Vagina (tissue), 2 donors: ENCODE results near the gene RAB7B. TPM values are rescaled to one million over a fixed set of nuclear protein-coding genes. Genes with fewer than 3 reads are reported as not detected.

ENCODE experiments used
- DNase-seq, 2 donors: peaks; one replicate each; pipeline ENCODE4 v3.0.0-alpha.2; 2017; ENCODE audit errors: extremely low spot score in 2 of 2
- H3K27ac ChIP-seq: fragments of 200-600 bp; sonication (generic); one replicate; pipeline ENCODE4 v1.5.1; 2019
- H3K27me3 ChIP-seq: fragments of 200-600 bp; sonication (generic); one replicate; pipeline ENCODE4 v1.5.1; 2019
- H3K36me3 ChIP-seq, 2 donors: fragments of 200-600 bp; sonication (generic); one replicate each; pipeline ENCODE4 v1.5.1; 2017 to 2019
- H3K4me1 ChIP-seq: fragments of 200-600 bp; sonication (generic); one replicate; pipeline ENCODE4 v1.5.1; 2019
- H3K4me3 ChIP-seq, 2 donors: fragments of 200-600 bp; sonication (generic); 1 replicate in 1 of 2; 2 replicates in 1 of 2; pipeline ENCODE4 v1.5.1; 2016 to 2019
- H3K9me3 ChIP-seq: fragments of 200-600 bp; sonication (generic); one replicate; pipeline ENCODE4 v1.5.1; 2019
- POLR2A ChIP-seq, 2 donors: fragments of 450-650 bp; IDR thresholded peaks; one replicate each; pipeline ENCODE4 v1.6.1; 2017; ENCODE audit warnings: antibody characterized with exemption in 2 of 2, mild to moderate bottlenecking in 2 of 2, moderate library complexity in 2 of 2
- POLR2AphosphoS5 ChIP-seq, 2 donors: sonication (generic); formaldehyde crosslinking; IDR thresholded peaks; one replicate each; pipeline ENCODE4 v1.9.0; 2017; ENCODE audit warnings: antibody characterized with exemption in 2 of 2, mild to moderate bottlenecking in 2 of 2, low read depth in 1 of 2; ENCODE audit not compliant: insufficient read depth in 1 of 2
- intact Hi-C: fragments of 100-400 bp; cut with DNase I; formaldehyde crosslinking; loops from one replicate; pipeline ENCODE4 v1.15.1; 2023
- total RNA-seq: library from RNA; depleted of rRNA; stranded (reverse); fragments of >200 nt; gene quantifications from one replicate; pipeline ENCODE4 v1.2.3, GENCODE V29; 2016
- TF ChIP-seq, protein P1 (sequence below), 3 experiments: fragments of 450-650 bp in 2 of 3; fragments of 200-600 bp in 1 of 3; sonication (generic) in 1 of 3; IDR thresholded peaks; one replicate each; pipeline ENCODE4 v1.5.1; 2017 to 2019; ENCODE audit warnings: antibody characterized with exemption in 3 of 3, mild to moderate bottlenecking in 2 of 3, moderate library complexity in 2 of 3

RAB7B gene
- total RNA-seq, 1 donor from 2014 or later, result 6.1 TPM

DNA sequence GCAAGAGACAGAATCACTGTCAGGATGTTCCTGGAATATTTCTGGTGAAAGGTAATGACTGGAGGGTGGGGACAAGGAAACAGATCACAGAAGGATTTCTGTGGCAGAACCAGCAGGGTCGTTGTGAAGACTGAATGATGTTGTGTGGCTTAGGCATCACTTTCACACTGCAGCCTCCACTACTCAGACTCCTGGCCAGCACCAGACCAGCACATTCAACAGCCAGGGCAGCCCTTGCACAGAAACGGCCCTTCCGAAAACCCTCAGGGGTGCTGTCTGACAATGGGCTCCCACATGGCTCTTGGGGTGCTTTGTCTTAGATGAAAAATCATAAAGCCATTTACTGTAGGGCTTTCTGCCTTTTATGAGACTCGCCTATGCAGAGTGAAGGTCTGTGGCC lies 3.8 kb upstream of the RAB7B start:
- no peak for DNase-seq
- no peak overlapping the region for H3K4me3 ChIP-seq
- no peaks in the 10 kb centered on the region for H3K9me3 ChIP-seq
- intact Hi-C loops, result no loop called here
- peaks cover 27% of the 10 kb centered on the region for H3K4me1 ChIP-seq
- H3K27ac ChIP-seq, result no peak overlapping the region
- H3K27me3 ChIP-seq, result no peaks in the 10 kb centered on the region
- TF ChIP-seq POLR2A (IDR thresholded peaks at IDR 0.05), result no peak
- TF ChIP-seq, protein P1, sequence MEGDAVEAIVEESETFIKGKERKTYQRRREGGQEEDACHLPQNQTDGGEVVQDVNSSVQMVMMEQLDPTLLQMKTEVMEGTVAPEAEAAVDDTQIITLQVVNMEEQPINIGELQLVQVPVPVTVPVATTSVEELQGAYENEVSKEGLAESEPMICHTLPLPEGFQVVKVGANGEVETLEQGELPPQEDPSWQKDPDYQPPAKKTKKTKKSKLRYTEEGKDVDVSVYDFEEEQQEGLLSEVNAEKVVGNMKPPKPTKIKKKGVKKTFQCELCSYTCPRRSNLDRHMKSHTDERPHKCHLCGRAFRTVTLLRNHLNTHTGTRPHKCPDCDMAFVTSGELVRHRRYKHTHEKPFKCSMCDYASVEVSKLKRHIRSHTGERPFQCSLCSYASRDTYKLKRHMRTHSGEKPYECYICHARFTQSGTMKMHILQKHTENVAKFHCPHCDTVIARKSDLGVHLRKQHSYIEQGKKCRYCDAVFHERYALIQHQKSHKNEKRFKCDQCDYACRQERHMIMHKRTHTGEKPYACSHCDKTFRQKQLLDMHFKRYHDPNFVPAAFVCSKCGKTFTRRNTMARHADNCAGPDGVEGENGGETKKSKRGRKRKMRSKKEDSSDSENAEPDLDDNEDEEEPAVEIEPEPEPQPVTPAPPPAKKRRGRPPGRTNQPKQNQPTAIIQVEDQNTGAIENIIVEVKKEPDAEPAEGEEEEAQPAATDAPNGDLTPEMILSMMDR (IDR thresholded peaks at IDR 0.05), result no peak
- no peak for TF ChIP-seq POLR2AphosphoS5 (IDR thresholded peaks at IDR 0.05; ENCODE audit: insufficient read depth in 1 of 2, low read depth in 1 of 2)
- no peaks in the 10 kb centered on the region for H3K36me3 ChIP-seq

GRCh38 chr1:206005778-206006180 lies 2.6 kb upstream of the RAB7B start:
- TF ChIP-seq POLR2AphosphoS5 (IDR thresholded peaks at IDR 0.05; ENCODE audit: insufficient read depth in 1 of 2, low read depth in 1 of 2), result no peak
- TF ChIP-seq, protein P1 (IDR thresholded peaks at IDR 0.05), result no peak
- TF ChIP-seq POLR2A (IDR thresholded peaks at IDR 0.05), result no peak
- Histone ChIP-seq H3K36me3 (no peaks in the 10 kb centered on the region), H3K4me3 (no peak overlapping the region), H3K9me3 (no peaks in the 10 kb centered on the region), H3K4me1 (peaks cover 36% of the 10 kb centered on the region), H3K27me3 (no peaks in the 10 kb centered on the region), H3K27ac (no peak overlapping the region)
- intact Hi-C loops, result no loop called here
- no peak for DNase-seq

DNA sequence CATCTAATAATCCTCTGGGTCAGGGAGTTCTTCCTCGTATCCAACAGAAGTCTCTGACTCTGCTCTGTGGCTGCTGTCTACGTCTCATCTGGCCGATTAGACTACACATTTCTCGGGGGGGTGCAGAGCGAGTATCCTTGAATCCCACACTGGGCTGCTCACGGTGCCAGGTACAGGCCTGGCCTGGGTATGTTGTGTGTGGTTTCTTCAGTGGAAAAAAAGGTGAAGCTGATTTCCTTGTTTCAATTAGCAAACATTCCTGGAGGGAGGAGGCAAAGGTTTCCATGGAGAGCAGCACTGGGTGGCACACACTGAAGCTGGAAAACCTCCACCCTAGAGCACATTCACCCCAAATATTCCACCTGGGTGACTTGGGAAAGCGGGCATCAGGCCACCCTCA lies 2.0 kb upstream of the RAB7B start:
- Histone ChIP-seq H3K9me3 (no peaks in the 10 kb centered on the region), H3K27ac (no peak overlapping the region), H3K36me3 (no peaks in the 10 kb centered on the region), H3K27me3 (no peaks in the 10 kb centered on the region), H3K4me3 (no peak overlapping the region), H3K4me1 (peaks cover 42% of the 10 kb centered on the region)
- intact Hi-C loops, result no loop called here
- TF ChIP-seq POLR2AphosphoS5 (IDR thresholded peaks at IDR 0.05; ENCODE audit: insufficient read depth in 1 of 2, low read depth in 1 of 2) (no peak), POLR2A (IDR thresholded peaks at IDR 0.05) (no peak)
- TF ChIP-seq, protein P1 (IDR thresholded peaks at IDR 0.05), result no peak
- DNase-seq, result no peak

GRCh38 chr1:206004826-206005225 lies 1.6 kb upstream of the RAB7B start:
- TF ChIP-seq, protein P1 (IDR thresholded peaks at IDR 0.05), result no peak
- TF ChIP-seq POLR2AphosphoS5 (IDR thresholded peaks at IDR 0.05; ENCODE audit: insufficient read depth in 1 of 2, low read depth in 1 of 2), result peak in 1 of 2 donors; percentile 25
- peak in 1 of 2 donors; percentile 80 for DNase-seq
- Histone ChIP-seq H3K27ac (peak overlapping the region; percentile 89), H3K36me3 (no peaks in the 10 kb centered on the region), H3K9me3 (no peaks in the 10 kb centered on the region), H3K4me1 (peaks cover 46% of the 10 kb centered on the region), H3K27me3 (no peaks in the 10 kb centered on the region), H3K4me3 (no peak overlapping the region)
- intact Hi-C loops, result no loop called here

DNA sequence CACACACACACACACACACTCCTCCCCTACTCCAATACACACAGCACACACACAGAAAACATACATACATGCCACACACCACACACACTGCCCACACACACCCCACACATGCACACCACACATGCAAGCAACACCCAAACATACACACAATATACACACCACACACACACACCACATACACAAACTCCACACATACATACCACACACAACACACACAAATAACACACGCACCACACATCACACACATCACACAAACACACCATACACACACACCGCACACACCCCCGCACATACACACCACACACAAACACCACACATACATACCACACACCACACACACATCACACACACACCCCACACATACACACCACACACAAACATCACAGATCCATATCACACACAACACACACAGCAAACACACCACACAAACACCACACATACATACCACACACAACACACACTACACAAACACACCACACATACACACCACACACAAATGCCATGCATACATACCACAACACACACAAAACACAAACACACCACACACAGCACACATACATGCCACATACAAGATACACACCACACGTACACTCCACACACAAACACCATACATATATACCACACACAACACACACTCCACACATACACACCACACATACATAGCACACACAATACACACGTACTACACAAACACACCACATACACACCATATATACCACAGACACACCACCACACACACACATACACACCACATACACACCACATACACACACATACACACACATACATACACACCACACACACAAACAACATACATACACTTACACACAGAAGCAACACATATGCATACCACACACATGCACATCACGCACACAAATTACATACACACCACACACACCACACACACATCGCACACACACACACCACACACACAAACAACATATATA lies 932 bp upstream of the RAB7B start:
- no peak for DNase-seq
- H3K27ac ChIP-seq, result peak overlapping the region; percentile 89
- H3K27me3 ChIP-seq, result no peaks in the 10 kb centered on the region
- intact Hi-C loops, result no loop called here
- peaks cover 52% of the 10 kb centered on the region for H3K4me1 ChIP-seq
- no peak for TF ChIP-seq POLR2A (IDR thresholded peaks at IDR 0.05)
- TF ChIP-seq POLR2AphosphoS5 (IDR thresholded peaks at IDR 0.05; ENCODE audit: insufficient read depth in 1 of 2, low read depth in 1 of 2), result no peak
- no peaks in the 10 kb centered on the region for H3K36me3 ChIP-seq
- H3K4me3 ChIP-seq, result no peak overlapping the region
- H3K9me3 ChIP-seq, result no peaks in the 10 kb centered on the region
